ENCODE data around the gene ZBTB39. TPM values are rescaled to one million over a fixed set of nuclear protein-coding genes. Genes with fewer than 3 reads are reported as not detected.
"Not testable (repeated sequence)": the region's sequence is repeated elsewhere in the genome, so short reads cannot be mapped to it uniquely, and the experiment has no call there.

The ZBTB39 gene
- total and polyA plus RNA-seq, 2 experiments from 2014 or later, result 1.5 to 3.9 TPM

DNA sequence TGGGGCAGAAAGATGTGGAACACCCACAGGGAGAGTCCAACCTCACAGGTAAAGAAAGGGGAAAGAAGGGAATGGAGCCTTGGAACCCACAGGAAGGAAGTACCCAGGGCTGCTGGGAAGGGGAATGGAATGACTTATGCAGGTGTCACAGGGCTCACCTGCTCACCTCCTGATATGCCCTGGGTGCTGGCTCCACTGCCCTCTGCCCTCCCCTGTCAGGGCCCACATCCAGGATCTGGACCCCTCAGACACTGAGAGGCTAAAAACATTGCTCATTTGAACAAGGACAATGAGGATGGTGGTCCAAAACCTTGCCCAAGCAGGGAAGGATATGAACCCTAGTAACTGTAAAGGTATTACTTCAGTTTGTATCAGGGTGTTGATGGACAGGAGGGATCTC, 19.3 kb downstream of the ZBTB39 start:
- no peaks in the 10 kb centered on the region for H3K36me3 ChIP-seq (ENCODE audit: low read depth)
- DNase-seq, result no peak
- H2AFZ ChIP-seq, result no peak overlapping the region
- TF ChIP-seq EZH2phosphoT487 (IDR thresholded peaks at IDR 0.05; ENCODE audit: insufficient read depth, low read depth) (no peak), EZH2 (IDR thresholded peaks at IDR 0.05; ENCODE audit: insufficient read depth, poor library complexity, severe bottlenecking) (no peak)
- no peaks in the 10 kb centered on the region for H3K9me2 ChIP-seq (ENCODE audit: insufficient read depth)
- in situ Hi-C loops (cut with MboI), result loop anchor here (5.0 kb wide), 1 partner anchor 230 kb away; no protein-coding TSS in a partner anchor
- H3K9ac ChIP-seq, result no peak overlapping the region
- H3K9me3 ChIP-seq (ENCODE audit: low read depth), result no peaks in the 10 kb centered on the region
- H3K4me3 ChIP-seq, result no peak overlapping the region
- no peaks in the 10 kb centered on the region for H4K20me1 ChIP-seq (ENCODE audit: insufficient read depth)
- no peak overlapping the region for H3K4me2 ChIP-seq (ENCODE audit: unreplicated experiment)
- H3F3A ChIP-seq (ENCODE audit: insufficient read depth), result no peaks in the 10 kb centered on the region
- no peaks in the 10 kb centered on the region; the same call in 1 of the 2 replicates for H3K27me3 ChIP-seq (replicated peaks; ENCODE audit: insufficient read depth)
- no peaks in the 10 kb centered on the region for H3K4me1 ChIP-seq (ENCODE audit: insufficient read depth)
- H3K79me2 ChIP-seq (ENCODE audit: insufficient read depth), result no peaks in the 10 kb centered on the region
- H3K27ac ChIP-seq, result no peak overlapping the region

GRCh38 chr12:56985714-56986113, 20.6 kb downstream of the ZBTB39 start:
- in situ Hi-C loops (cut with MboI), result loop anchor here (5.0 kb wide), 1 partner anchor 228 kb away; no protein-coding TSS in a partner anchor
- H3K4me2 ChIP-seq (ENCODE audit: unreplicated experiment); H3K4me3 ChIP-seq; H3K9ac ChIP-seq; H3K9me2 ChIP-seq (ENCODE audit: insufficient read depth); H3K36me3 ChIP-seq (ENCODE audit: low read depth); H4K20me1 ChIP-seq (ENCODE audit: insufficient read depth); H3K4me1 ChIP-seq (ENCODE audit: insufficient read depth); H3K27ac ChIP-seq; H3K27me3 ChIP-seq (replicated peaks; ENCODE audit: insufficient read depth); H3F3A ChIP-seq (ENCODE audit: insufficient read depth); H3K79me2 ChIP-seq (ENCODE audit: insufficient read depth); H2AFZ ChIP-seq; H3K9me3 ChIP-seq (ENCODE audit: low read depth): not testable (repeated sequence)
- WGBS, 2 experiments (ENCODE audit: low coverage in 1 of 2, low lambda C conversion rate in 2 of 2, missing lambda C conversion rate in 2 of 2), result 52 to 61% methylated on average over 5 of the region's 6 CpGs
- DNase-seq, result peak; percentile 56

DNA sequence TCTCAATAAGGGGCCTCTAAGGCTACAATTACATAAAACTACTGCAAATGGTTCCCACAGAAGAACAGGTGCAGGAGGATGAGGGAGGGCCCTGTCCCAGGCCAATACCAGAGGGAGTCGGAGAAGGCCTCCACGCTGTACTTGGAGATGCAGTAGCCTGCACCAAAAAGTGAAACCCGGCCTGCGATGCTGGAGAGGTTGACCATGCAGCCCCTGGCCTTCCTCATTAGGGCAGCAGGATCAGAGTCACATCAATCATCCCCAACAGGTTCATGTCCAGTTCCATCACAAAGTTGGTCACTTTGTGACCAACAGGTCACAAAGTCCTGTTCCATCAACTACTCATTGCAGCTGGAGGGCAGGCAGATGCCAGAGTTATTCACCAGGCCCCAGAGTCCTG, 23.0 kb downstream of the ZBTB39 start:
- Histone ChIP-seq H3K79me2 (ENCODE audit: insufficient read depth) (no peaks in the 10 kb centered on the region), H2AFZ (no peak overlapping the region), H4K20me1 (ENCODE audit: insufficient read depth) (no peaks in the 10 kb centered on the region), H3K9ac (no peak overlapping the region), H3K36me3 (ENCODE audit: low read depth) (no peaks in the 10 kb centered on the region), H3K4me1 (ENCODE audit: insufficient read depth) (no peaks in the 10 kb centered on the region), H3K4me2 (ENCODE audit: unreplicated experiment) (no peak overlapping the region), H3K9me3 (ENCODE audit: low read depth) (no peaks in the 10 kb centered on the region), H3K9me2 (ENCODE audit: insufficient read depth) (no peaks in the 10 kb centered on the region), H3K27me3 (replicated peaks; ENCODE audit: insufficient read depth) (no peaks in the 10 kb centered on the region), H3K4me3 (no peak overlapping the region), H3K27ac (no peak overlapping the region), H3F3A (ENCODE audit: insufficient read depth) (no peaks in the 10 kb centered on the region)
- TF ChIP-seq EZH2phosphoT487 (IDR thresholded peaks at IDR 0.05; ENCODE audit: insufficient read depth, low read depth) (no peak), EZH2 (IDR thresholded peaks at IDR 0.05; ENCODE audit: insufficient read depth, poor library complexity, severe bottlenecking) (no peak)
- 51 to 58% methylated on average over 4 of the region's 4 CpGs for WGBS, 2 experiments (ENCODE audit: low coverage in 1 of 2, low lambda C conversion rate in 2 of 2, missing lambda C conversion rate in 2 of 2)
- no peak for DNase-seq
- in situ Hi-C loops (cut with MboI), result no loop called here

DNA sequence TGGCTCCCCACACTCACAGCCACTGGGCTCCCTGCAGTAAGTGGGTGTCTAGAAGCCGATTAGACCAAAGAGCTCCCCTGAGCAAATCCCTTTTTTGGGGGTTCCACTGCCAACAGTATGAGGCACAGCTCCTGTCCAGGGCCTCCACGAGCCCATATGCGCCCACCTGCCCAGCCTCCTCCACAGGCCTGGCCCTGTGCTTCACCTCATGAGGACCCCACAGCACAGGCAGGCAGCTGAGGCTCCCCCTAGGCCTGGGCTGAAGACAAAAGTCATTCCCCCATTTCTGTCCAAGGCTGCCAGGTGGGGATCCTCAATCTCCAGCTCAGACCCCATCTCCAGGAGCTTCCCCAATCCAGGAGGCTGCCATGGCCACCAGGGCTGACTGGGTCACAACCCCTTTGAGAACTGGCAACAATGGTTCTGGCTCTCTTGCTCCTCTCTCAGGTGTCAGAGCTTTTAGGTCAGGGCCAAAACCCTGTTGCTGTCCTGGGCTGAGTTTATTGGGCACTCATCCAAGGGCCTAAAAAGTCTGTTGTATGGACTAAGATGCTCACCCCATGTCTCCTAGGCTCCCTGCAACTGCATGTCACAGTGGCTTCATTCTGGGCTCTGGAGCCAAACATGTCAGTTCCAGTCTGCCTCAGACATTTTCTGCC, 23.6 kb downstream of the ZBTB39 start:
- H3K79me2 ChIP-seq (ENCODE audit: insufficient read depth); H3K4me1 ChIP-seq (ENCODE audit: insufficient read depth); DNase-seq; H4K20me1 ChIP-seq (ENCODE audit: insufficient read depth); H3K36me3 ChIP-seq (ENCODE audit: low read depth); H3K9me2 ChIP-seq (ENCODE audit: insufficient read depth); H3K27ac ChIP-seq; H3K4me3 ChIP-seq; H3K27me3 ChIP-seq (replicated peaks; ENCODE audit: insufficient read depth); H3K9me3 ChIP-seq (ENCODE audit: low read depth); in situ Hi-C loops (cut with MboI); H3F3A ChIP-seq (ENCODE audit: insufficient read depth); H2AFZ ChIP-seq; H3K4me2 ChIP-seq (ENCODE audit: unreplicated experiment); H3K9ac ChIP-seq: not testable (repeated sequence)
- WGBS, 2 experiments (ENCODE audit: low coverage in 1 of 2, low lambda C conversion rate in 2 of 2, missing lambda C conversion rate in 2 of 2), result 57 to 68% methylated on average over 2 to 3 of the region's 3 CpGs

GRCh38 chr12:56980941-56981530, 25.3 kb downstream of the ZBTB39 start:
- H3K36me3 ChIP-seq (ENCODE audit: low read depth), result no peaks in the 10 kb centered on the region
- no peak overlapping the region for H3K4me3 ChIP-seq
- H3K9me2 ChIP-seq (ENCODE audit: insufficient read depth), result no peaks in the 10 kb centered on the region
- DNase-seq, result no peak
- 55 to 62% methylated on average over 4 of the region's 4 CpGs for WGBS, 2 experiments (ENCODE audit: low coverage in 1 of 2, low lambda C conversion rate in 2 of 2, missing lambda C conversion rate in 2 of 2)
- H3K4me2 ChIP-seq (ENCODE audit: unreplicated experiment), result no peak overlapping the region
- no peak overlapping the region for H3K27ac ChIP-seq
- H2AFZ ChIP-seq, result no peak overlapping the region
- no peaks in the 10 kb centered on the region for H4K20me1 ChIP-seq (ENCODE audit: insufficient read depth)
- H3K79me2 ChIP-seq (ENCODE audit: insufficient read depth), result no peaks in the 10 kb centered on the region
- no peak overlapping the region for H3K9ac ChIP-seq
- TF ChIP-seq EZH2 (IDR thresholded peaks at IDR 0.05; ENCODE audit: insufficient read depth, poor library complexity, severe bottlenecking), result no peak
- TF ChIP-seq EZH2phosphoT487 (IDR thresholded peaks at IDR 0.05; ENCODE audit: insufficient read depth, low read depth), result no peak
- H3F3A ChIP-seq (ENCODE audit: insufficient read depth), result no peaks in the 10 kb centered on the region
- in situ Hi-C loops (cut with MboI), result no loop called here
- no peaks in the 10 kb centered on the region for H3K9me3 ChIP-seq (ENCODE audit: low read depth)
- H3K27me3 ChIP-seq (replicated peaks; ENCODE audit: insufficient read depth), result 0 out of 2 replicates have a peak, but pooled peaks cover under 1% of the 10 kb centered on the region
- no peaks in the 10 kb centered on the region for H3K4me1 ChIP-seq (ENCODE audit: insufficient read depth)

All from GM23248 (cell line).